ENCODE data around the gene BICRA. TPM values are rescaled to one million over a fixed set of nuclear protein-coding genes. Genes with fewer than 3 reads are reported as not detected.

BICRA gene
- polyA plus RNA-seq, 4 donors: 4.3 to 10.9 (median 8.4) TPM

GRCh38 chr19:47644199-47644598 is 35.3 kb downstream of the BICRA start:
- H3K4me3 ChIP-seq (ENCODE audit: low read depth in 1 of 3, low read length in 3 of 3): no peak overlapping the region
- peaks cover 2 to 11% (median 3%) of the 10 kb centered on the region in 3 donors for H3K4me1 ChIP-seq (ENCODE audit: control insufficient read depth in 3 of 3, insufficient read depth in 2 of 3, low read depth in 1 of 3, low read length in 2 of 3)
- H3K27me3 ChIP-seq (ENCODE audit: control insufficient read depth in 3 of 3, insufficient read depth in 3 of 3, low read length in 3 of 3): no peaks in the 10 kb centered on the region
- peaks cover 0 to 29% (median 2%) of the 10 kb centered on the region in 3 donors for H3K36me3 ChIP-seq (ENCODE audit: control insufficient read depth in 3 of 3, insufficient read depth in 2 of 3, low read depth in 1 of 3, low read length in 3 of 3)
- no peak for FAIRE-seq
- no peak for DNase-seq
- H3K27ac ChIP-seq (ENCODE audit: low read depth in 1 of 3, low read length in 2 of 3): no peak overlapping the region
- WGBS, 3 donors: 71 to 100% (median 90%) methylated on average over 1 of the region's 1 CpG
- peaks cover 0 to 5% of the 10 kb centered on the region in 2 donors for H3K9me3 ChIP-seq (ENCODE audit: control insufficient read depth in 2 of 2, insufficient read depth in 1 of 2, low read depth in 1 of 2, low read length in 1 of 2)

GRCh38 chr19:47644743-47645482 is 36.0 kb downstream of the BICRA start:
- Histone ChIP-seq H3K36me3 (ENCODE audit: control insufficient read depth in 3 of 3, insufficient read depth in 2 of 3, low read depth in 1 of 3, low read length in 3 of 3) (peaks cover 0 to 25% (median 0%) of the 10 kb centered on the region in 3 donors), H3K4me3 (ENCODE audit: low read depth in 1 of 3, low read length in 3 of 3) (no peak overlapping the region), H3K9me3 (ENCODE audit: control insufficient read depth in 2 of 2, insufficient read depth in 1 of 2, low read depth in 1 of 2, low read length in 1 of 2) (peaks cover 0 to 8% of the 10 kb centered on the region in 2 donors), H3K27ac (ENCODE audit: low read depth in 1 of 3, low read length in 2 of 3) (no peak overlapping the region), H3K27me3 (ENCODE audit: control insufficient read depth in 3 of 3, insufficient read depth in 3 of 3, low read length in 3 of 3) (no peaks in the 10 kb centered on the region), H3K4me1 (ENCODE audit: control insufficient read depth in 3 of 3, insufficient read depth in 2 of 3, low read depth in 1 of 3, low read length in 2 of 3) (peaks cover 2 to 11% (median 3%) of the 10 kb centered on the region in 3 donors)
- 62 to 63% (median 62%) methylated on average over 18 of the region's 18 CpGs for WGBS, 3 donors
- FAIRE-seq (no peak), DNase-seq (no peak)

- H3K4me1 ChIP-seq (ENCODE audit: control insufficient read depth in 3 of 3, insufficient read depth in 2 of 3, low read depth in 1 of 3, low read length in 2 of 3): peaks cover 2 to 11% (median 3%) of the 10 kb centered on the region in 3 donors
- FAIRE-seq (no peak), DNase-seq (no peak)
- H3K27me3 ChIP-seq (ENCODE audit: control insufficient read depth in 3 of 3, insufficient read depth in 3 of 3, low read length in 3 of 3): no peaks in the 10 kb centered on the region
- peaks cover 0 to 4% of the 10 kb centered on the region in 2 donors for H3K9me3 ChIP-seq (ENCODE audit: control insufficient read depth in 2 of 2, insufficient read depth in 1 of 2, low read depth in 1 of 2, low read length in 1 of 2)
- WGBS, 3 donors: 95 to 100% (median 96%) methylated on average over 7 of the region's 7 CpGs
- H3K27ac ChIP-seq (ENCODE audit: low read depth in 1 of 3, low read length in 2 of 3): no peak overlapping the region
- peaks cover 0 to 35% (median 0%) of the 10 kb centered on the region in 3 donors for H3K36me3 ChIP-seq (ENCODE audit: control insufficient read depth in 3 of 3, insufficient read depth in 2 of 3, low read depth in 1 of 3, low read length in 3 of 3)
- no peak overlapping the region for H3K4me3 ChIP-seq (ENCODE audit: low read depth in 1 of 3, low read length in 3 of 3)
Observed at GRCh38 chr19:47646924-47647323, 38.0 kb downstream of the BICRA start.

- 68 to 95% (median 76%) methylated on average over 1 of the region's 1 CpG for WGBS, 3 donors
Observed at GRCh38 chr19:47649588-47649987, 40.7 kb downstream of the BICRA start.

GRCh38 chr19:47650700-47651099 is 41.8 kb downstream of the BICRA start:
- H3K27me3 ChIP-seq (ENCODE audit: control insufficient read depth in 3 of 3, insufficient read depth in 3 of 3, low read length in 3 of 3): no peaks in the 10 kb centered on the region
- no peak overlapping the region for H3K4me3 ChIP-seq (ENCODE audit: low read depth in 1 of 3, low read length in 3 of 3)
- H3K27ac ChIP-seq (ENCODE audit: low read depth in 1 of 3, low read length in 2 of 3): no peak overlapping the region
- WGBS, 3 donors: 95 to 96% (median 95%) methylated on average over 7 of the region's 7 CpGs
- peaks cover 0 to 37% (median 0%) of the 10 kb centered on the region in 3 donors for H3K36me3 ChIP-seq (ENCODE audit: control insufficient read depth in 3 of 3, insufficient read depth in 2 of 3, low read depth in 1 of 3, low read length in 3 of 3)
- H3K4me1 ChIP-seq (ENCODE audit: control insufficient read depth in 3 of 3, insufficient read depth in 2 of 3, low read depth in 1 of 3, low read length in 2 of 3): peaks cover 0 to 11% (median 3%) of the 10 kb centered on the region in 3 donors
- no peak for FAIRE-seq
- peaks cover 0 to 4% of the 10 kb centered on the region in 2 donors for H3K9me3 ChIP-seq (ENCODE audit: control insufficient read depth in 2 of 2, insufficient read depth in 1 of 2, low read depth in 1 of 2, low read length in 1 of 2)
- no peak for DNase-seq

More at GRCh38 chr19:47649588-47649987, 40.7 kb downstream of the BICRA start:
- FAIRE-seq (no peak), DNase-seq (no peak)
- Histone ChIP-seq H3K9me3 (ENCODE audit: control insufficient read depth in 2 of 2, insufficient read depth in 1 of 2, low read depth in 1 of 2, low read length in 1 of 2) (peaks cover 0 to 4% of the 10 kb centered on the region in 2 donors), H3K27ac (ENCODE audit: low read depth in 1 of 3, low read length in 2 of 3) (peak overlapping the region in 2 of 3 donors; percentile 3 to 57), H3K4me1 (ENCODE audit: control insufficient read depth in 3 of 3, insufficient read depth in 2 of 3, low read depth in 1 of 3, low read length in 2 of 3) (peaks cover 0 to 11% (median 3%) of the 10 kb centered on the region in 3 donors), H3K4me3 (ENCODE audit: low read depth in 1 of 3, low read length in 3 of 3) (no peak overlapping the region), H3K27me3 (ENCODE audit: control insufficient read depth in 3 of 3, insufficient read depth in 3 of 3, low read length in 3 of 3) (no peaks in the 10 kb centered on the region), H3K36me3 (ENCODE audit: control insufficient read depth in 3 of 3, insufficient read depth in 2 of 3, low read depth in 1 of 3, low read length in 3 of 3) (peaks cover 0 to 35% (median 0%) of the 10 kb centered on the region in 3 donors)

- peaks cover 0 to 11% (median 3%) of the 10 kb centered on the region in 3 donors for H3K4me1 ChIP-seq (ENCODE audit: control insufficient read depth in 3 of 3, insufficient read depth in 2 of 3, low read depth in 1 of 3, low read length in 2 of 3)
- peaks cover 0 to 4% of the 10 kb centered on the region in 2 donors for H3K9me3 ChIP-seq (ENCODE audit: control insufficient read depth in 2 of 2, insufficient read depth in 1 of 2, low read depth in 1 of 2, low read length in 1 of 2)
- no peak for DNase-seq
- WGBS, 3 donors: 83 to 91% (median 83%) methylated on average over 12 of the region's 12 CpGs
- FAIRE-seq: no peak
- H3K27ac ChIP-seq (ENCODE audit: low read depth in 1 of 3, low read length in 2 of 3): no peak overlapping the region
- peaks cover 0 to 36% (median 0%) of the 10 kb centered on the region in 3 donors for H3K36me3 ChIP-seq (ENCODE audit: control insufficient read depth in 3 of 3, insufficient read depth in 2 of 3, low read depth in 1 of 3, low read length in 3 of 3)
- H3K4me3 ChIP-seq (ENCODE audit: low read depth in 1 of 3, low read length in 3 of 3): no peak overlapping the region
- no peaks in the 10 kb centered on the region for H3K27me3 ChIP-seq (ENCODE audit: control insufficient read depth in 3 of 3, insufficient read depth in 3 of 3, low read length in 3 of 3)
Observed at GRCh38 chr19:47651132-47651531, 42.2 kb downstream of the BICRA start.

GRCh38 chr19:47651691-47652090 is 42.8 kb downstream of the BICRA start:
- Histone ChIP-seq H3K27ac (ENCODE audit: low read depth in 1 of 3, low read length in 2 of 3) (no peak overlapping the region), H3K9me3 (ENCODE audit: control insufficient read depth in 2 of 2, insufficient read depth in 1 of 2, low read depth in 1 of 2, low read length in 1 of 2) (peaks cover 0 to 4% of the 10 kb centered on the region in 2 donors), H3K27me3 (ENCODE audit: control insufficient read depth in 3 of 3, insufficient read depth in 3 of 3, low read length in 3 of 3) (no peaks in the 10 kb centered on the region), H3K4me1 (ENCODE audit: control insufficient read depth in 3 of 3, insufficient read depth in 2 of 3, low read depth in 1 of 3, low read length in 2 of 3) (peaks cover 0 to 11% (median 3%) of the 10 kb centered on the region in 3 donors), H3K36me3 (ENCODE audit: control insufficient read depth in 3 of 3, insufficient read depth in 2 of 3, low read depth in 1 of 3, low read length in 3 of 3) (peaks cover 0 to 34% (median 0%) of the 10 kb centered on the region in 3 donors), H3K4me3 (ENCODE audit: low read depth in 1 of 3, low read length in 3 of 3) (no peak overlapping the region)
- FAIRE-seq: no peak
- no peak for DNase-seq
- WGBS, 3 donors: 77 to 86% (median 83%) methylated on average over 9 of the region's 9 CpGs

GRCh38 chr19:47652285-47652684 is 43.4 kb downstream of the BICRA start:
- Histone ChIP-seq H3K36me3 (ENCODE audit: control insufficient read depth in 3 of 3, insufficient read depth in 2 of 3, low read depth in 1 of 3, low read length in 3 of 3) (peaks cover 0 to 31% (median 0%) of the 10 kb centered on the region in 3 donors), H3K27me3 (ENCODE audit: control insufficient read depth in 3 of 3, insufficient read depth in 3 of 3, low read length in 3 of 3) (no peaks in the 10 kb centered on the region), H3K27ac (ENCODE audit: low read depth in 1 of 3, low read length in 2 of 3) (no peak overlapping the region), H3K4me3 (ENCODE audit: low read depth in 1 of 3, low read length in 3 of 3) (no peak overlapping the region), H3K9me3 (ENCODE audit: control insufficient read depth in 2 of 2, insufficient read depth in 1 of 2, low read depth in 1 of 2, low read length in 1 of 2) (peaks cover 0 to 4% of the 10 kb centered on the region in 2 donors), H3K4me1 (ENCODE audit: control insufficient read depth in 3 of 3, insufficient read depth in 2 of 3, low read depth in 1 of 3, low read length in 2 of 3) (peaks cover 0 to 11% (median 3%) of the 10 kb centered on the region in 3 donors)
- FAIRE-seq: no peak
- 47 to 64% (median 61%) methylated on average over 3 of the region's 3 CpGs for WGBS, 3 donors
- DNase-seq: peak in 1 of 2 donors; percentile 50

Data from small intestine (tissue), 7 donors.